Heart left ventricle (tissue), 16 donors: ENCODE data around the gene CRYL1. TPM values are rescaled to one million over a fixed set of nuclear protein-coding genes. Genes with fewer than 3 reads are reported as not detected.

Source experiments
- ATAC-seq, 4 donors: fragments of 200-7000 bp; cut with Tn5 transposase; one replicate each; pipeline ENCODE4 v1.9.1; 2020 to 2022; ENCODE audit warnings: moderate library complexity in 4 of 4, mild to moderate bottlenecking in 3 of 4, moderate number of reproducible peaks in 1 of 4
- DNase-seq, 5 donors: peaks; one replicate each; pipeline ENCODE4 v3.0.0-alpha.2; 2020
- H3K27ac ChIP-seq, 12 donors: fragments of 200-600 bp; sonication (generic) in 4 of 12; one replicate each; pipeline versions ENCODE4 v1.5.0 to v1.8.0; 2016 to 2022; ENCODE audit warnings: mild to moderate bottlenecking in 2 of 12
- H3K27me3 ChIP-seq, 9 donors: fragments of 200-600 bp; sonication (generic) in 2 of 9; one replicate each; pipeline versions ENCODE4 v1.5.1 to v1.8.0; 2016 to 2022; ENCODE audit warnings: mild to moderate bottlenecking in 3 of 9
- H3K36me3 ChIP-seq, 9 donors: fragments of 200-600 bp; sonication (generic) in 2 of 9; one replicate each; pipeline versions ENCODE4 v1.5.0 to v1.8.0; 2018 to 2022; ENCODE audit warnings: mild to moderate bottlenecking in 2 of 9
- H3K4me1 ChIP-seq, 12 donors: fragments of 200-600 bp; sonication (generic) in 4 of 12; one replicate each; pipeline versions ENCODE4 v1.5.0 to v1.8.0; 2016 to 2022; ENCODE audit warnings: mild to moderate bottlenecking in 3 of 12
- H3K4me3 ChIP-seq, 12 donors: fragments of 200-600 bp; sonication (generic) in 4 of 12; one replicate each; pipeline versions ENCODE4 v1.5.0 to v1.8.0; 2017 to 2022; ENCODE audit warnings: mild to moderate bottlenecking in 9 of 12, moderate library complexity in 4 of 12
- H3K9me3 ChIP-seq, 12 donors: fragments of 200-600 bp; sonication (generic) in 4 of 12; one replicate each; pipeline versions ENCODE4 v1.5.0 to v1.8.0; 2016 to 2022; ENCODE audit warnings: mild to moderate bottlenecking in 1 of 12
- POLR2A ChIP-seq, 2 donors: fragments of 450-650 bp; IDR thresholded peaks; one replicate each; pipeline ENCODE4 v1.6.1; 2017; ENCODE audit warnings: antibody characterized with exemption in 2 of 2, mild to moderate bottlenecking in 2 of 2, moderate library complexity in 2 of 2
- WGBS, 4 donors: extraction: QIAGEN DNeasy Blood & Tissue Kit in 2 of 4; methylation state at CpG; one replicate each; pipeline versions ENCODE4 v1.1.5 to v1.1.7; 2013 to 2018; 5-methylcytosine and 5-hydroxymethylcytosine counted together
- intact Hi-C, 10 donors: fragments of 100-400 bp; cut with DNase I; formaldehyde crosslinking; loops; one replicate each; pipeline versions ENCODE4 v1.11.1 to v1.14.2; 2022
- polyA plus RNA-seq, 2 donors: library from polyadenylated mRNA; stranded (reverse); fragments of 200-250 nt; gene quantifications; one replicate each; pipeline ENCODE4 v1.2.3, GENCODE V29; 2013
- total RNA-seq, 9 donors: library from RNA; depleted of rRNA in 2 of 9; stranded (reverse); fragments of >200 nt in 2 of 9; fragmentation: NEBNext Ultra II Directional in 3 of 9; extraction: Animal tissue kit (Norgen Biotek cat#: 25700) in 3 of 9; gene quantifications; one replicate each; pipeline versions ENCODE4 v1.1.0 to v1.2.4, GENCODE V29; 2016 to 2023
- TF ChIP-seq, protein P1 (sequence below), 12 donors: fragments of 200-600 bp; sonication (generic) in 4 of 12; IDR thresholded peaks; one replicate each; pipeline versions ENCODE4 v1.5.0 to v1.8.0; 2018 to 2022; ENCODE audit warnings: antibody characterized with exemption in 12 of 12, mild to moderate bottlenecking in 5 of 12
- donor health status: ischemic (EF 13 %, LVEDD 7.1; RV severe dilation, severe dysfunction).
- donor health status: healthy with polysubstance abuse.
- donor health status: DM: no; HTN: yes; CAD: no.
- donor health status: DM: no; HTN: no; CAD: no.
- donor health status: ischemic (EF 25% LVEDD 6.9; RV normal size, moderate dysfunction).
- donor health status: ischemic (EF 25% LVEDD 5.7; RV mildly dilated, moderate dysfunction).
- donor health status: healthy.
- donor health status: DM: yes; HTN: yes; CAD: no.
- donor health status: ischemic (EF 35%, LVEDD 5.7; RV mildly dilated, moderate dysfunction).
- donor health status: nonischemic (EF 11% LVEDD 7.7; RV severe dilation, severe dysfunction).
- donor health status: DM: yes; HTN: yes; CAD: no.
- donor health status: PGD.
- donor health status: ischemic (EF 29% LVEDD 5.4; RV normal size, mild dysfunction).
- donor health status: nonischemic (EF 23%, LVEDD 6.1; RV moderate dilation, normal function).

CRYL1 gene
- total and polyA plus RNA-seq, 11 donors, result 10.7 to 36.5 (median 20.9) TPM

DNA sequence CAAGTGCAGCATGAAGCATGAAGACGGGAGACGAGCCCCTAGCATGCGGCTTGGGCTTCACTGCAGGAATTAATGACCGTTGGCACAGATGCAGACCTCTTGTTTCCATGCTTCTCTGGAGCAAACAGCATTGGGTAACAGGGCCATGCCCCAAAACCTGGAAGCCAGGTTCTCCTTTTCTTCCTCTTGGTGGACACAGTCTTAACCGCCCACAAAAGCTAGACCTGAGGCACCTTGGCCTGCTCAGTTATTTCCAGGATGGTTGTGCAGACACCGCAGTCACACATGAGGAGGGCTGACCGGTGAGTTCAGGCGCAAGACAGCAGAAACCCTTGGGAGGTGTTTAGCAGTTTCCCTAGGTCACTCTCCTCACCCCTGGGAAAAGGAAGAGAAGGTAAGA, 159.6 kb downstream of the CRYL1 start:
- Histone ChIP-seq H3K4me1 (no peaks in the 10 kb centered on the region), H3K4me3 (no peak overlapping the region), H3K36me3 (no peaks in the 10 kb centered on the region), H3K27me3 (peaks cover 0 to 12% (median 0%) of the 10 kb centered on the region in 9 donors), H3K27ac (no peak overlapping the region), H3K9me3 (no peaks in the 10 kb centered on the region)
- 78 to 86% (median 84%) methylated on average over 8 of the region's 8 CpGs for WGBS, 4 donors
- no peak for TF ChIP-seq POLR2A (IDR thresholded peaks at IDR 0.05)
- TF ChIP-seq, protein P1, sequence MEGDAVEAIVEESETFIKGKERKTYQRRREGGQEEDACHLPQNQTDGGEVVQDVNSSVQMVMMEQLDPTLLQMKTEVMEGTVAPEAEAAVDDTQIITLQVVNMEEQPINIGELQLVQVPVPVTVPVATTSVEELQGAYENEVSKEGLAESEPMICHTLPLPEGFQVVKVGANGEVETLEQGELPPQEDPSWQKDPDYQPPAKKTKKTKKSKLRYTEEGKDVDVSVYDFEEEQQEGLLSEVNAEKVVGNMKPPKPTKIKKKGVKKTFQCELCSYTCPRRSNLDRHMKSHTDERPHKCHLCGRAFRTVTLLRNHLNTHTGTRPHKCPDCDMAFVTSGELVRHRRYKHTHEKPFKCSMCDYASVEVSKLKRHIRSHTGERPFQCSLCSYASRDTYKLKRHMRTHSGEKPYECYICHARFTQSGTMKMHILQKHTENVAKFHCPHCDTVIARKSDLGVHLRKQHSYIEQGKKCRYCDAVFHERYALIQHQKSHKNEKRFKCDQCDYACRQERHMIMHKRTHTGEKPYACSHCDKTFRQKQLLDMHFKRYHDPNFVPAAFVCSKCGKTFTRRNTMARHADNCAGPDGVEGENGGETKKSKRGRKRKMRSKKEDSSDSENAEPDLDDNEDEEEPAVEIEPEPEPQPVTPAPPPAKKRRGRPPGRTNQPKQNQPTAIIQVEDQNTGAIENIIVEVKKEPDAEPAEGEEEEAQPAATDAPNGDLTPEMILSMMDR (IDR thresholded peaks at IDR 0.05), result no peak
- no peak for ATAC-seq
- intact Hi-C loops, result no loop called here
- DNase-seq, result no peak

DNA sequence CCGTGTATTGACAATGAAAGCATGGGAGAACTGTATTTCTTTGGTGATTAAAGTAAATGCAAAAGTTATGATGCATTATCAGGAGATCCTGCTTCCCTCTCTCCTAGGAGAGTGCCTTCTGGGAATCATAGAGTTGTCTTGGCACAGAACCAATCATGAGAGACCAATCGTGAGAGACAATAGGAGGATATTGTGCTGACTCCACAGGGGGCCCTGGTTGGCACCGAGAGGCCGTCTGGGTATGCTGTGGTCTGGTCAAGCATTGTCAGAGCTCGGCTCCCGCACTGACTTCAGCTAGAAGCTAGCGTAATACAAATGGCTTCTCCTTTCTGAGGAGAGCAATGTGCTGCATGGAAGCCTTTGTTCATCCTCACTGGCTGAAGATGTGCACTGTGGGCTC, 162.1 kb downstream of the CRYL1 start:
- intact Hi-C loops, result no loop called here
- 55 to 64% (median 63%) methylated on average over 7 of the region's 7 CpGs for WGBS, 4 donors
- DNase-seq, result no peak
- Histone ChIP-seq H3K36me3 (no peaks in the 10 kb centered on the region), H3K9me3 (no peaks in the 10 kb centered on the region), H3K27me3 (peaks cover 0 to 6% (median 0%) of the 10 kb centered on the region in 9 donors), H3K27ac (no peak overlapping the region), H3K4me1 (no peaks in the 10 kb centered on the region), H3K4me3 (no peak overlapping the region)
- no peak for ATAC-seq
- no peak for TF ChIP-seq POLR2A (IDR thresholded peaks at IDR 0.05)
- TF ChIP-seq, protein P1 (IDR thresholded peaks at IDR 0.05), result no peak

DNA sequence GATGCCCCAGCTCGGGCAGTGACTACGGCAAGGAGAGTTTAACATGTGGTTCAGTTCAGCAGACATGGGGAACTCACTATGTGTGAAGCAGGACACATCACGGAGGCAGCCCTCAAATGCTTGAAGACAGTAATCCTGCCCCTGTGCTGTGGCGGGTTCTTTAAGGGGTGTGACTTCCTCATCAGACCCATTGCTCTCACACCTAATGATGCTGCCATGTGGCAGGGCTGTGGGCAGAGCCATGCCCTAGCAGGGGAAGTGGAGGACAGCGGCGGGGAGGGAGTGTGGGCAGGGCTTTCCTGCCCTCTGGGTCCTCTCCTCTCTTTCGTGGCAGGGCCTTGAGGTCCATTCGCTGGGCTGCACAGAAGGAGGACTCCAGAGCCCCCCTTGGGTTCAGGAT, 162.5 kb downstream of the CRYL1 start:
- H3K9me3 ChIP-seq, result no peaks in the 10 kb centered on the region
- DNase-seq (peak in 1 of 5 donors; percentile 37), ATAC-seq (peak in 1 of 4 donors; percentile 22)
- H3K4me1 ChIP-seq, result no peaks in the 10 kb centered on the region
- no peaks in the 10 kb centered on the region for H3K36me3 ChIP-seq
- TF ChIP-seq POLR2A (IDR thresholded peaks at IDR 0.05), result no peak
- TF ChIP-seq, protein P1 (IDR thresholded peaks at IDR 0.05), result no peak
- H3K4me3 ChIP-seq, result no peak overlapping the region
- H3K27ac ChIP-seq, result no peak overlapping the region
- intact Hi-C loops, result no loop called here
- peaks cover 0 to 6% (median 0%) of the 10 kb centered on the region in 9 donors for H3K27me3 ChIP-seq
- WGBS, 4 donors, result 65 to 81% (median 78%) methylated on average over 5 to 8 of the region's 8 CpGs

DNA sequence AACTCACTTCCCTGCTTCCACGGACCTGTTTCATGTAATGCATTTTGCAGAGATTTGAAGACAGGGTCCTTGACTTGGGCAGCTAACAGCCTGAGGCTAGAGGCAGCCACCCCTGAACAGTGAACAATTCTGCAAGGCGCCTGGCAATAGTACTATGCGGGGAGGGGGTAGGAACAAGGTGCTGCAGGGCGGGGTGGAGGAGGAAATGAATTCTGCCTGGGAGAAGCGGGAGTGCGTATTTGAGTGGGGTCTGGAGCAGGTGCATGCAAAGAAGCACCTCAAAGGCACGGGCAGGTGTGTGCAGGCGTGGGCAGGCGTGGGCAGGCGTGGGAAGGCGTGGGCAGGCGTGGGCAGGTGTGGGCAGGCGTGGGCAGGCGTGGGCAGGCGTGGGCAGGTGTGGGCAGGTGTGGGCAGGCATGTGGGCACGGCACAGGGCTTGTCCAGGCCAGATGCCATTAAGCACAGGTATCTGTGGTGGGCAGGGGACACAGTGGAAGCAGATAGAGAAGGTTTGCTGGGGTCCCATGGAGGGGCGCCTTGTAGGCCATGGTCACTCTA, 163.1 kb downstream of the CRYL1 start:
- Histone ChIP-seq H3K4me3 (no peak overlapping the region), H3K27me3 (peaks cover 0 to 6% (median 0%) of the 10 kb centered on the region in 9 donors), H3K27ac (no peak overlapping the region), H3K4me1 (no peaks in the 10 kb centered on the region), H3K36me3 (no peaks in the 10 kb centered on the region), H3K9me3 (no peaks in the 10 kb centered on the region)
- DNase-seq, result no peak
- WGBS, 4 donors, result 80 to 83% (median 82%) methylated on average over 17 of the region's 17 CpGs
- no peak for ATAC-seq
- TF ChIP-seq, protein P1 (IDR thresholded peaks at IDR 0.05), result no peak
- no peak for TF ChIP-seq POLR2A (IDR thresholded peaks at IDR 0.05)
- intact Hi-C loops, result no loop called here
